Measurements from ENCODE around the gene POT1. TPM values are rescaled to one million over a fixed set of nuclear protein-coding genes. Genes with fewer than 3 reads are reported as not detected.

The POT1 gene
- total and polyA plus RNA-seq, 2 of the 4 experiments (the other 2 are of a cell fraction): 12.7 to 28.5 TPM

DNA sequence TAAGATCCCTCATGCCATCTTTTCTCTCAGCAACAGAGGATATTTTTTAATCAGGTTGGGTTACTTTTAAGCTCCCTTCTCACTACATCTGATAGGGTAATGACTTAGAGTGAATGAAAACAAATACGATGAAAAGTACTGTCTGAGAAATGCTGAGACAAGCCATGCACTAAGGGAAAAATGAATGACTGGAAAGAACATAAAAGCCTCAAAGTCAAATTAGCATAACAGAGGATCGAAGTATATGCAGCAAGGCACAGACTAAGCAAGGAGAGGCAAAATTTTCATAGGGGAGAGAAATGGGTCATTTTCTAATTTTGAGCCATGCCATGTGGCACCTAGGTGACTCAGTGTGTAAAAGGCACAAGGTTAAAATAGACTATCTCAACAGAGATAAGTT is 8.5 kb upstream of the POT1 start:
- no peak overlapping the region for H2AK5ac ChIP-seq (ENCODE audit: low read depth, low read length)
- ATAC-seq (ENCODE audit: low read depth) (no peak), DNase-seq (no peak)
- BruUV-seq (replicated peaks): no TSS peak
- WGBS, 2 experiments (ENCODE audit: extremely low coverage in 2 of 2, insufficient read length in 1 of 2): 60% methylated on average over 1 of the region's 2 CpGs; no CpG with 5 or more reads in 1 of the 2 experiments
- H2BK20ac ChIP-seq (ENCODE audit: low read depth, low read length): no peak overlapping the region
- no peak overlapping the region for H2AK9ac ChIP-seq (replicated peaks; ENCODE audit: low read depth, low read length, poor library complexity)
- no peak overlapping the region for H2BK120ac ChIP-seq (ENCODE audit: low read depth, low read length)
- no peaks in the 10 kb centered on the region for H4K20me1 ChIP-seq (ENCODE audit: insufficient read depth, low read length)
- H3K4me2 ChIP-seq (ENCODE audit: low read depth, low read length): no peak overlapping the region
- H4K8ac ChIP-seq (ENCODE audit: low read depth in 2 of 2, low read length in 2 of 2): no peak overlapping the region
- H2BK5ac ChIP-seq (ENCODE audit: low read depth, low read length, poor library complexity, severe bottlenecking): no peak overlapping the region
- H2BK15ac ChIP-seq (ENCODE audit: low read depth, low read length): no peak overlapping the region
- no peak overlapping the region for H3K56ac ChIP-seq (ENCODE audit: extremely low read depth, insufficient read depth, low read length)
- in situ Hi-C loops (cut with MboI; ENCODE audit: low sequenced_read_pairs) (no loop called here), intact Hi-C loops (cut with micrococcal nuclease) (no loop called here), dilution Hi-C loops (cut with HindIII; ENCODE audit: low sequenced_read_pairs, unreplicated experiment) (no loop called here)
- no peaks in the 10 kb centered on the region for H3K4me1 ChIP-seq (ENCODE audit: control insufficient read depth, insufficient read depth, low read length)
- H3K9me1 ChIP-seq (ENCODE audit: insufficient read depth, low read length): no peaks in the 10 kb centered on the region
- CTCF ChIA-PET: interaction anchor here (1.2 kb wide), 1 partner anchor 758 kb away, joined by 3 read pairs; no protein-coding TSS in a partner anchor
- H3K18ac ChIP-seq (ENCODE audit: low read depth, low read length): no peak overlapping the region
- H4K91ac ChIP-seq (ENCODE audit: insufficient read depth, low read depth, low read length): no peak overlapping the region
- TF ChIP-seq MAZ (IDR thresholded peaks at IDR 0.05; ENCODE audit: borderline replicate concordance, low read depth, low read length) (no peak), CHD1 (IDR thresholded peaks at IDR 0.05; ENCODE audit: low read depth, low read length) (no peak), MXI1 (IDR thresholded peaks at IDR 0.05; ENCODE audit: borderline replicate concordance, low read depth, low read length) (no peak), SMC3 (IDR thresholded peaks at IDR 0.05; ENCODE audit: low read depth, low read length) (no peak), BHLHE40 (IDR thresholded peaks at IDR 0.05; ENCODE audit: low read depth, low read length) (no peak), POLR2A (IDR thresholded peaks at IDR 0.05; ENCODE audit: low read depth, low read length) (no peak), CEBPB (IDR thresholded peaks at IDR 0.05; ENCODE audit: low read depth, low read length) (no peak), RAD21 (IDR thresholded peaks at IDR 0.05; ENCODE audit: low read length) (no peak), RCOR1 (IDR thresholded peaks at IDR 0.05; ENCODE audit: insufficient replicate concordance, low read length) (no peak), MAFK (IDR thresholded peaks at IDR 0.05; ENCODE audit: low read depth, low read length) (no peak), FOS (IDR thresholded peaks at IDR 0.05; ENCODE audit: low read depth, low read length) (no peak), NFE2L2 (IDR thresholded peaks at IDR 0.05; ENCODE audit: low read depth, low read length) (no peak)
- TF ChIP-seq, protein P1, sequence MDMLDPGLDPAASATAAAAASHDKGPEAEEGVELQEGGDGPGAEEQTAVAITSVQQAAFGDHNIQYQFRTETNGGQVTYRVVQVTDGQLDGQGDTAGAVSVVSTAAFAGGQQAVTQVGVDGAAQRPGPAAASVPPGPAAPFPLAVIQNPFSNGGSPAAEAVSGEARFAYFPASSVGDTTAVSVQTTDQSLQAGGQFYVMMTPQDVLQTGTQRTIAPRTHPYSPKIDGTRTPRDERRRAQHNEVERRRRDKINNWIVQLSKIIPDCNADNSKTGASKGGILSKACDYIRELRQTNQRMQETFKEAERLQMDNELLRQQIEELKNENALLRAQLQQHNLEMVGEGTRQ (IDR thresholded peaks at IDR 0.05; ENCODE audit: low read depth, low read length): no peak
- TF ChIP-seq, protein P2, sequence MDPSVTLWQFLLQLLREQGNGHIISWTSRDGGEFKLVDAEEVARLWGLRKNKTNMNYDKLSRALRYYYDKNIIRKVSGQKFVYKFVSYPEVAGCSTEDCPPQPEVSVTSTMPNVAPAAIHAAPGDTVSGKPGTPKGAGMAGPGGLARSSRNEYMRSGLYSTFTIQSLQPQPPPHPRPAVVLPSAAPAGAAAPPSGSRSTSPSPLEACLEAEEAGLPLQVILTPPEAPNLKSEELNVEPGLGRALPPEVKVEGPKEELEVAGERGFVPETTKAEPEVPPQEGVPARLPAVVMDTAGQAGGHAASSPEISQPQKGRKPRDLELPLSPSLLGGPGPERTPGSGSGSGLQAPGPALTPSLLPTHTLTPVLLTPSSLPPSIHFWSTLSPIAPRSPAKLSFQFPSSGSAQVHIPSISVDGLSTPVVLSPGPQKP (IDR thresholded peaks at IDR 0.05; ENCODE audit: borderline replicate concordance, low read depth, low read length): no peak
- no peak overlapping the region for H3K23ac ChIP-seq (ENCODE audit: low read depth, low read length)
- H3K14ac ChIP-seq (replicated peaks; ENCODE audit: low read depth, low read length): no peak overlapping the region
- H3K9ac ChIP-seq (ENCODE audit: low read depth, low read length): no peak overlapping the region
- H3K4ac ChIP-seq (ENCODE audit: low read depth, low read length): no peak overlapping the region
- no peak overlapping the region for H3K4me3 ChIP-seq (ENCODE audit: insufficient read depth, low read depth, low read length)
- H2AFZ ChIP-seq (replicated peaks; ENCODE audit: low read length, poor library complexity): no peak overlapping the region
- no peaks in the 10 kb centered on the region for H3K9me3 ChIP-seq (ENCODE audit: control insufficient read depth, insufficient read depth, low read length)
- H3K27me3 ChIP-seq (ENCODE audit: control insufficient read depth, insufficient read depth, low read length): no peaks in the 10 kb centered on the region
- H3K27ac ChIP-seq (ENCODE audit: insufficient read depth, low read length): no peak overlapping the region
- POLR2A ChIA-PET (ENCODE audit: unreplicated experiment): no interaction called here
- no peaks in the 10 kb centered on the region for H3K36me3 ChIP-seq (ENCODE audit: control insufficient read depth, insufficient read depth, low read length)
- no peaks in the 10 kb centered on the region for H3K79me1 ChIP-seq (ENCODE audit: low read depth in 1 of 2, low read length in 2 of 2)
- H4K5ac ChIP-seq (ENCODE audit: low read depth, low read length): no peak overlapping the region

Measured in IMR-90 (cell line).